HepG2 (cell line): ENCODE results near the gene GPC2. TPM values are rescaled to one million over a fixed set of nuclear protein-coding genes. Genes with fewer than 3 reads are reported as not detected.

Experiments
- AHR ChIP-seq: IDR thresholded peaks from 2 replicates; pipeline ENCODE4 v1.6.1; 2018; ENCODE audit warnings: missing genetic modification reagents, missing compliant biosample characterization
- BRCA1 ChIP-seq: sonication (generic); formaldehyde crosslinking; IDR thresholded peaks from 2 replicates; pipeline ENCODE4 v1.4.0; 2020; ENCODE audit warnings: missing genetic modification reagents
- CBX2 ChIP-seq, 2 experiments: fragments of 200-600 bp in 1 of 2; sonication (generic); formaldehyde crosslinking in 1 of 2; IDR thresholded peaks; 2 replicates each; pipeline versions ENCODE4 v1.7.0 to v1.8.1; 2018 to 2022; ENCODE audit warnings: low read depth in 2 of 2, low read length in 1 of 2, mild to moderate bottlenecking in 1 of 2, missing genetic modification reagents in 1 of 2
- DNMT1 ChIP-seq: sonication (generic); formaldehyde crosslinking; IDR thresholded peaks from 2 replicates; pipeline ENCODE4 v1.5.1; 2020; ENCODE audit warnings: mild to moderate bottlenecking, missing genetic modification reagents
- FOXK1 ChIP-seq: sonication (generic); formaldehyde crosslinking; IDR thresholded peaks from 2 replicates; pipeline ENCODE4 v1.4.0; 2020; ENCODE audit warnings: low read depth, missing genetic modification reagents, borderline replicate concordance
- NR2F6 ChIP-seq, 2 experiments: IDR thresholded peaks; 2 replicates each; pipeline ENCODE4 v1.6.1; 2016; ENCODE audit warnings: antibody characterized with exemption in 1 of 2, mild to moderate bottlenecking in 1 of 2
- RFXAP ChIP-seq: sonication (generic); formaldehyde crosslinking; IDR thresholded peaks from 2 replicates; pipeline ENCODE4 v1.4.0; 2020; ENCODE audit warnings: missing genetic modification reagents, borderline replicate concordance
- SMYD3 ChIP-seq: sonication (generic); formaldehyde crosslinking; IDR thresholded peaks from 2 replicates; pipeline ENCODE4 v1.8.1; 2023; ENCODE audit warnings: mild to moderate bottlenecking, missing genetic modification reagents
- SRY ChIP-seq: sonication (generic); formaldehyde crosslinking; IDR thresholded peaks from 2 replicates; pipeline ENCODE4 v1.8.0; 2022; ENCODE audit warnings: mild to moderate bottlenecking, missing genetic modification reagents
- STAG1 ChIP-seq: sonication (generic); formaldehyde crosslinking; IDR thresholded peaks from 2 replicates; pipeline ENCODE4 v1.4.0; 2020; ENCODE audit warnings: missing genetic modification reagents
- TMF1 ChIP-seq: sonication (generic); formaldehyde crosslinking; IDR thresholded peaks from 2 replicates; pipeline ENCODE4 v1.8.1; 2022; ENCODE audit warnings: low read depth, missing genetic modification reagents
- ZBTB3 ChIP-seq: sonication (generic); formaldehyde crosslinking; IDR thresholded peaks from 2 replicates; pipeline ENCODE4 v1.4.0; 2020; ENCODE audit warnings: low read depth, mild to moderate bottlenecking, moderate library complexity, missing genetic modification reagents, borderline replicate concordance
- ZFP1 ChIP-seq: IDR thresholded peaks from 2 replicates; pipeline ENCODE4 v1.6.1; 2016
- ZNF501 ChIP-seq: sonication (generic); formaldehyde crosslinking; IDR thresholded peaks from 2 replicates; pipeline ENCODE4 v1.5.1; 2020; ENCODE audit warnings: mild to moderate bottlenecking, moderate library complexity, missing genetic modification reagents
- ZNF543 ChIP-seq: sonication (generic); formaldehyde crosslinking; IDR thresholded peaks from 2 replicates; pipeline ENCODE4 v1.4.0; 2020; ENCODE audit warnings: mild to moderate bottlenecking, missing genetic modification reagents
- ZNF557 ChIP-seq: sonication (generic); formaldehyde crosslinking; IDR thresholded peaks from 2 replicates; pipeline ENCODE4 v1.4.0; 2020; ENCODE audit warnings: missing genetic modification reagents
- ZNF772 ChIP-seq: sonication (generic); formaldehyde crosslinking; IDR thresholded peaks from 2 replicates; pipeline ENCODE4 v1.5.0; 2020; ENCODE audit warnings: mild to moderate bottlenecking, missing genetic modification reagents
- ZNF777 ChIP-seq: sonication (generic); formaldehyde crosslinking; IDR thresholded peaks from 2 replicates; pipeline ENCODE4 v1.4.0; 2020; ENCODE audit warnings: missing genetic modification reagents
- ZNF781 ChIP-seq: sonication (generic); formaldehyde crosslinking; IDR thresholded peaks from 2 replicates; pipeline ENCODE4 v1.5.1; 2020; ENCODE audit warnings: borderline replicate concordance, mild to moderate bottlenecking, missing genetic modification reagents; ENCODE audit errors: not compliant biosample characterization
- ZNF816 ChIP-seq: sonication (generic); formaldehyde crosslinking; IDR thresholded peaks from 2 replicates; pipeline ENCODE4 v1.8.0; 2022; ENCODE audit warnings: missing genetic modification reagents, mild to moderate bottlenecking, borderline replicate concordance
- ZNF879 ChIP-seq: sonication (generic); formaldehyde crosslinking; IDR thresholded peaks from 2 replicates; pipeline ENCODE4 v1.8.1; 2023; ENCODE audit warnings: missing genetic modification reagents
- ZSCAN21 ChIP-seq: sonication (generic); formaldehyde crosslinking; IDR thresholded peaks from 2 replicates; pipeline ENCODE4 v1.8.0; 2022; ENCODE audit warnings: mild to moderate bottlenecking, missing genetic modification reagents, moderate library complexity, borderline replicate concordance
- polyA plus RNA-seq, 8 experiments: library from polyadenylated mRNA; depleted of rRNA in 3 of 8; stranded (reverse) in 7 of 8; unstranded in 1 of 8; fragments of >200 nt; fragmentation: Illumina TruSeq in 4 of 8; extraction: Trizol in 4 of 8; gene quantifications; 2 replicates each; pipeline versions ENCODE4 v1.2.1 to v1.2.3, GENCODE V29; 2011 to 2016; ENCODE audit warnings: low read depth in 4 of 8, missing spikeins in 1 of 8, mixed read lengths in 1 of 8; ENCODE audit not compliant: insufficient read depth in 1 of 8
- total RNA-seq, 5 experiments: library from RNA; depleted of rRNA; stranded (reverse); fragments of >200 nt; fragmentation: Illumina TruSeq; extraction: Trizol; gene quantifications; 2 replicates each; pipeline ENCODE4 v1.2.3, GENCODE V29; 2016; ENCODE audit warnings: low read depth in 1 of 5
- TF ChIP-seq, protein P1 (sequence below): sonication (generic); formaldehyde crosslinking; IDR thresholded peaks from 2 replicates; pipeline ENCODE4 v1.5.1; 2020; ENCODE audit warnings: missing genetic modification reagents, mild to moderate bottlenecking, borderline replicate concordance
- TF ChIP-seq, protein P2 (sequence below): sonication (generic); formaldehyde crosslinking; IDR thresholded peaks from 2 replicates; pipeline ENCODE4 v1.8.1; 2023; ENCODE audit warnings: missing genetic modification reagents, mild to moderate bottlenecking, borderline replicate concordance
- TF ChIP-seq, protein P3 (sequence below): IDR thresholded peaks from 2 replicates; pipeline ENCODE4 v1.6.1; 2012; ENCODE audit warnings: low read depth, low read length, improper control_type of control experiment
- TF ChIP-seq, protein P4 (sequence below): sonication (generic); formaldehyde crosslinking; IDR thresholded peaks from 2 replicates; pipeline ENCODE4 v1.5.0; 2020; ENCODE audit warnings: mild to moderate bottlenecking, missing genetic modification reagents

The GPC2 gene
- total and polyA plus RNA-seq, 2 of the 13 experiments (the other 11 are each of a cell fraction or from before 2014, with no cell fraction given): 0.64 to 0.78 TPM

DNA sequence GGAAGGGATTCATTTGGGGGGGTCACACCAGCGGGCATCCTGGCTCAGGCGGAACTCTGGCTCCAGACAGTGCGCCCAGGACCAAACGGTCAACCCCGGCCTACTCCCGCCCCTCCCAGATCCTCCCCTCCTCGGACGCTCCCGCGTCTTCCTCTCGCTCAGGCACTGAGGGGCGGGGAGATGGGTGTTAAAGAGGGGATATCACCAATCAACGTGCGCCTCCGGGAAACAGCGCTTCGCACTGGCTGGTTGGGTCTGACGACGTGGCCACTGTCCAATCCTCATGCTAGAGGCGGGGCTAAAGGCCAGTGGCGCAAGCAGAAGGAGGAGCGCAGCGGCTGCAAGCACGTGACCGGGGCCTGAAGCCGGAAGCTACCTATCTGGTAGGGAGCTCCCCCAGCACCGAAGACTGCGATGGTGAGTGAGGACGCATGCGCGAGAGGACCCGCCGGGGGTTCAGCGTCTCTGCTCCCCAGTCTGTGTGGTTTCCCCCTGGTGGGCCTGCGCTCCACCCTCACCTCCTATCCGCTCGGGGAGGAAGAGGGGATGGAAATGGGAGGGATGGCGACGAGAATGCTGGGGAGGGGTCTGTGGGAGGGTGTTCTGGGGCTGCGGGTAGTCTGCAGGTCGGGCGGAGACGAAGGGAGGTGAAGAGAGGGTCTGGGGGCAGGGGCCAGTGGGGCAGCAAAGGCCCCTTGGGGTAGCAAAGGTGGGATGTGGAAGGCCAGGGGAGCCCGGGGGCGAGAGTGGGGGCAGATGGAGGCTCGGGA is 28.4 kb downstream of the GPC2 start, which contains the start of gene LAMTOR4 (continued):
- TF ChIP-seq, protein P1, sequence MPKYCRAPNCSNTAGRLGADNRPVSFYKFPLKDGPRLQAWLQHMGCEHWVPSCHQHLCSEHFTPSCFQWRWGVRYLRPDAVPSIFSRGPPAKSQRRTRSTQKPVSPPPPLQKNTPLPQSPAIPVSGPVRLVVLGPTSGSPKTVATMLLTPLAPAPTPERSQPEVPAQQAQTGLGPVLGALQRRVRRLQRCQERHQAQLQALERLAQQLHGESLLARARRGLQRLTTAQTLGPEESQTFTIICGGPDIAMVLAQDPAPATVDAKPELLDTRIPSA (CRISPR knock-in tag): no peak
- TF ChIP-seq STAG1 (CRISPR knock-in tag): no peak
- TF ChIP-seq ZNF777 (CRISPR knock-in tag): no peak
- TF ChIP-seq NR2F6 (IDR thresholded peaks at IDR 0.05): no peak
- TF ChIP-seq NR2F6 (CRISPR knock-in tag; IDR thresholded peaks at IDR 0.05): peak; percentile 35
- no peak for TF ChIP-seq ZNF557 (CRISPR knock-in tag)
- no peak for TF ChIP-seq BRCA1 (CRISPR knock-in tag)
- TF ChIP-seq ZNF543 (CRISPR knock-in tag): no peak
- no peak for TF ChIP-seq SMYD3 (CRISPR knock-in tag)
- TF ChIP-seq DNMT1 (CRISPR knock-in tag): no peak
- TF ChIP-seq ZNF879: no peak
- TF ChIP-seq ZFP1 (CRISPR knock-in tag): 0 out of 2 replicates have a peak, but pooled peaks have one; percentile 40
- no peak for TF ChIP-seq ZNF772 (CRISPR knock-in tag)
- TF ChIP-seq, protein P2, sequence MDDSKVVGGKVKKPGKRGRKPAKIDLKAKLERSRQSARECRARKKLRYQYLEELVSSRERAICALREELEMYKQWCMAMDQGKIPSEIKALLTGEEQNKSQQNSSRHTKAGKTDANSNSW (CRISPR knock-in tag): no peak
- TF ChIP-seq FOXK1 (CRISPR knock-in tag): no peak; the same call in 1 of the 2 replicates
- TF ChIP-seq ZBTB3 (CRISPR knock-in tag): no peak
- TF ChIP-seq TMF1 (CRISPR knock-in tag): no peak
- no peak for TF ChIP-seq CBX2 (IDR thresholded peaks at IDR 0.05; ENCODE audit: low read depth, low read length)
- no peak for TF ChIP-seq CBX2 (CRISPR knock-in tag; IDR thresholded peaks at IDR 0.05; ENCODE audit: low read depth)
- peak; percentile 86 for TF ChIP-seq RFXAP (CRISPR knock-in tag)
- TF ChIP-seq ZSCAN21 (CRISPR knock-in tag): no peak; the same call in 1 of the 2 replicates
- TF ChIP-seq SRY (CRISPR knock-in tag): 0 out of 2 replicates have a peak, but pooled peaks have one; percentile 13
- 0 out of 2 replicates have a peak, but pooled peaks have one; percentile 20 for TF ChIP-seq AHR (CRISPR knock-in tag)
- no peak for TF ChIP-seq ZNF781 (CRISPR knock-in tag)
- TF ChIP-seq, protein P3, sequence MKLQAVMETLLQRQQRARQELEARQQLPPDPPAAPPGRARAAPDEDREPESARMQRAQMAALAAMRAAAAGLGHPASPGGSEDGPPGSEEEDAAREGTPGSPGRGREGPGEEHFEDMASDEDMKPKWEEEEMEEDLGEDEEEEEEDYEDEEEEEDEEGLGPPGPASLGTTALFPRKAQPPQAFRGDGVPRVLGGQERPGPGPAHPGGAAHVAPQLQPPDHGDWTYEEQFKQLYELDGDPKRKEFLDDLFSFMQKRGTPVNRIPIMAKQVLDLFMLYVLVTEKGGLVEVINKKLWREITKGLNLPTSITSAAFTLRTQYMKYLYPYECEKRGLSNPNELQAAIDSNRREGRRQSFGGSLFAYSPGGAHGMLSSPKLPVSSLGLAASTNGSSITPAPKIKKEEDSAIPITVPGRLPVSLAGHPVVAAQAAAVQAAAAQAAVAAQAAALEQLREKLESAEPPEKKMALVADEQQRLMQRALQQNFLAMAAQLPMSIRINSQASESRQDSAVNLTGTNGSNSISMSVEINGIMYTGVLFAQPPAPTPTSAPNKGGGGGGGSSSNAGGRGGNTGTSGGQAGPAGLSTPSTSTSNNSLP: no peak
- peak; percentile 63 for TF ChIP-seq ZNF501
- TF ChIP-seq, protein P4, sequence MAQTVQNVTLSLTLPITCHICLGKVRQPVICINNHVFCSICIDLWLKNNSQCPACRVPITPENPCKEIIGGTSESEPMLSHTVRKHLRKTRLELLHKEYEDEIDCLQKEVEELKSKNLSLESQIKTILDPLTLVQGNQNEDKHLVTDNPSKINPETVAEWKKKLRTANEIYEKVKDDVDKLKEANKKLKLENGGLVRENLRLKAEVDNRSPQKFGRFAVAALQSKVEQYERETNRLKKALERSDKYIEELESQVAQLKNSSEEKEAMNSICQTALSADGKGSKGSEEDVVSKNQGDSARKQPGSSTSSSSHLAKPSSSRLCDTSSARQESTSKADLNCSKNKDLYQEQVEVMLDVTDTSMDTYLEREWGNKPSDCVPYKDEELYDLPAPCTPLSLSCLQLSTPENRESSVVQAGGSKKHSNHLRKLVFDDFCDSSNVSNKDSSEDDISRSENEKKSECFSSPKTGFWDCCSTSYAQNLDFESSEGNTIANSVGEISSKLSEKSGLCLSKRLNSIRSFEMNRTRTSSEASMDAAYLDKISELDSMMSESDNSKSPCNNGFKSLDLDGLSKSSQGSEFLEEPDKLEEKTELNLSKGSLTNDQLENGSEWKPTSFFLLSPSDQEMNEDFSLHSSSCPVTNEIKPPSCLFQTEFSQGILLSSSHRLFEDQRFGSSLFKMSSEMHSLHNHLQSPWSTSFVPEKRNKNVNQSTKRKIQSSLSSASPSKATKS: no peak
- TF ChIP-seq ZNF816: no peak
